GOT3 (cell line): ENCODE results near the gene DAPK2.
"Not testable (repeated sequence)": the region's sequence is repeated elsewhere in the genome, so short reads cannot be mapped to it uniquely, and the experiment has no call there.

Experiments used
- DNase-seq: peaks from one replicate; lab custom pipeline; 2025; ENCODE audit warnings: mixed read lengths; lab: John Stamatoyannopoulos, UW

The DAPK2 gene

GRCh38 chr15:63972801-63973200 lies 73.5 kb downstream of the DAPK2 start:
- DNase-seq: no peak

GRCh38 chr15:63971904-63972303 lies 74.4 kb downstream of the DAPK2 start:
- DNase-seq: no peak

GRCh38 chr15:63971427-63971805 lies 74.9 kb downstream of the DAPK2 start:
- DNase-seq: no peak

DNA sequence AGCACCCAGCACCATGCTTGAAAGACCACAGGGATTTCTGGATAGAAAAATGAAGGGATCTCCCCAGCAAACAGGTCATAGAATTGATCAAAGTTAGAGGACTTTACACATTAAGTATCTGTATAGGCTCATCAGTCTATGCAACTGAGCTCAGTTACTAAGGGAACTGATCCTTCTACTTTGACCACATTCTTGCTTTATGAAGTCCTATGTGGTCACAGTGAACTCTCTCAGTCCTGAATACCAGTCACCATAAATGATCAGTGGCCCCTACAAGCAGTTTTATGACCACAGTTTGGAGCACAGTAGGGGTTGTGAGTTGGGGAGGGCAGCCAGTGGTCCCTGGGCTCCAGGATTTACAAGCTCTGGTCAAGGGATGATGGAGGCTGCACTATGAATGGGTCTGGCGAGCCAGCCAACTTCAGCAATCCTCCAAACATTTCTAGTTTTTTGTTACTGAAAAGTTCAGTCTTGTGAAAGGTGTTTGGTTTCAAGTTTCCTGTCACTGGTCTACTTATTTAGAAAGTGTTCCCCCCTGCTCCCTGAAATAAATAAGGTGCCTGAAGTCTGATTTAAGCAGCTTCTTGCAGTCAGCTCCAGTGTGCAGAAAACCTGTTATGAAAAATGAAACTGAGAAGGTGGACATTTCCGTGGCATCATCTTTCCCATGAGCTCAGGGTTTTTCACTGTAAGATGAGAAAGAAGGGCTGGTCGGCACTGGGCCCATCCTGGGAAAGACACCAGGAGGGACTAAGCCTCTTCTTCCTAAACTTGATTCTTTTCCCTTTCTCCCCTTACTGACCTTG lies 75.5 kb downstream of the DAPK2 start:
- no peak for DNase-seq

DNA sequence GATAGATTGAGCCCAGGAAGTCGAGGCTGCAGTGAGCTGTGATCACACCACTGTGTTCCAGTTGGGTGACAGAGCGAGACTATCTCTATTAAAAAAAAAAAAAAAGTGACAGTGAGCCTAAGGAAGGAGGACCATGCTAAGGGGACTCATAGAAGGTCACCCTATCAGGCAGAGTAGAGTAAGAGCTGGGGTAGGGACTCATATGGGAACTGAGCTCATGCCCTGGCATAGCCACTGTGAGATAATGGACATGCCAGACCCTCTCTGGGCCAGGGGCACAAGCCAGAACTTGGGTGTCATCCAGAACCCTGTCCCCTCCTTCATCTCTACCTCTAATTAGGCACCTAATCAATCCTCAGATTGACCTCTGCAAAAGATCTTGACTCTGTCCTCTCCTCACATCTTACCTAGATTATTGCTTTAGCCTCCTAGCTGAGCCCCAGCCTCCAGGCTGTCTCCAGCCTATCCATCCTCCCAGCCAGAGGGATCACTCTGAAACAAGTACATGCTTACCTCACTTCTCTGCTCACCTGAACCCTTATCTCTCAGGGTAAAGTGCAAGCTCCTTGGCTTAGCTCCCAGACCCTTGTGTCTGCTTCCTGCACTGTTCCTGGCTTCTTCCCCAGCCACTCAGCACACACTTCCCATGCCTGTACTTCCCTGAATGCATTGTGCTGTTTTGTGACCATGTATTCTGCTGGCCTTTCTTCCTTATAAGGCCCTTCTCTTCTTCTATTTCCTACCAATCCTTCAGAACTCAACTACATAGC lies 76.4 kb downstream of the DAPK2 start:
- no peak for DNase-seq

DNA sequence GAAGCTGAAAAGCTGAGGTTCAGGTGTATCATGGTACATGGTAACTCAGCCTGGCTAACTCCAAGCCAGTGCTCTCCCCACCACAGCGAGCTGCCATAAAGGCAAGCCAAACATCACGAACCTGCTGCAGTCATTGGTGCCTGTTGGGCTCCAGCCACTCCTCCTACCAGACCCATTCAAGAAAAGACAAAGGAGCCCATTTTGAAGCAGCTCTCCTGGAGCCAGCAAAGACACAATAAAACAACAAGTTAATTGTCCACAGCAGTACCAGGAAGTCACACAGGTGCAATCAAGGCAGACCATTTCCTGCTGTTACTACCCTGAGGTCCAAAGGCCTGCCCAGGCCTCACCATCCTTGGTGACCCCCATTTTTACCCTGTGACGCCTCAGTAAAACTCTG lies 77.6 kb downstream of the DAPK2 start:
- no peak for DNase-seq

DNA sequence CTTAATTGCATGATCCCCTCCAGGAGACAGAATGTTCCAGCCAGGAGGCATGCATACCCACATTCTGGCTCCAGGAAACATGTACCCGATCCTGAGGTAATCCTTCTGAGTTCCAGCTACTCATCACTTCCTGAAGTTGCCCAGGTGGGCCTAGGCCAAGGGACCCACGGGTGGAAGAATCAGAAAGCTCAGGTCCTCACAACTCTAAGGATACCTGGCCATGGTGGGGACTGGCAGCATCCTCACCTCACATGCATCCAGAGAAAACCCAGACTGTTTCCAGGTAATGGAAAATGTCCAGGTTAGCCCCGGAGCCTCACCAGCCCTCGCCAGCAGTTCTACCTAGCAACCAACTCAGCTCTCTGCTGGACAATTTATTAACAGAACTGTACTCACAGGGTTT lies 78.2 kb downstream of the DAPK2 start:
- DNase-seq: no peak

DNA sequence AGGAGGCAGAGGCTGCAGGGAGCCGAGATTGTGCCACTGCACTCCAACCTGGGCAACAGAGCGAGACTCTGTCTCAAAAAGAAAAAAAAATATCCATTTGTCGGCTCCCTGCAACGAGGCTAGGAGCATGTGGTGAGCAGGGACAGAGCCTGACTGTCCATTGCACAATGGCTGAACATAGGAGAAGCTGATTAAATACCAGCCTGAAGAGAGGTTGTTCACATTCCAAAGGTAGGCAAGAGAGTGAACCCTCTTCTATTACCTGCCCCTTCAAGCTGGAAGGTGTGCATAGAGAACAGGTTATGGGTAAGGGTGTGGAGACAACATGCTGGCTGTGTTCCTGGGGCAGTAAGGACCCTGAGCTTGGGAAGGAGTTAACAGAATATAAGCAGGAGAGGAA lies 78.7 kb downstream of the DAPK2 start:
- no peak for DNase-seq

DNA sequence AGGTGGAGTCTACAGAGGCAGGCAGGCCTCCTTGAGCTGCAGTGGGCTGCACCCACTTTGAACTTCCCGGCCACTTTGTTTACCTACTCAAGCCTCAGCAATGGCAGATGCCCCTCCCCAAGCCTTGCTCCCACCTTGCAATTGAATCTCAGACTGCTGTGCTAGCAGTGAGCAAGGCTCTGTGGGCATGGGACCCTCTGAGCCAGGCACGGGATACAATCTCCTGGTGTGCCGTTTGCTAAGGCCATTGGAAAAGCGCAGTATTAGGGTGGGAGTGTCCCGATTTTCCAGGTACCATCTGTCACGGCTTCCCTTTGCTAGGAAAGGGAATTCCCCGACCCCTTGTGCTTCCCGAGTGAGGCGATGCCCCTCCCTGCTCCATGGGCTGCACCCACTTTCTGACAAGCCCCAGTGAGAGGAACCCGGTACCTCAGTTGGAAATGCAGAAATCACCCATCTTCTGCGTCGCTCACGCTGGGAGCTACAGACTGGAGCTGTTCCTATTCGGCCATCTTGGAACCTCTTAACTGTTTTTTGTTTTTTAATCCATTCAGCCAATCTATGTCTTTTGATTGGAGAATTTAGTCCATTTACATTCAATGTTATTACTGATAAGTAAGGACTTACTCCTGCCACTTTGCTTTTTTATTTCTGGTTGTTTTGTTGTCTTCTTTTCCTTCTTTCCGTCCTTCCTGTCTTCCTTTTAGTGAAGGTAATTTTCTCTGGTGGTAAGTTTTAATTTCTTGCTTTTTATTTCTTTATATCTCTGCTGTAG lies 83.2 kb downstream of the DAPK2 start:
- not testable (repeated sequence) for DNase-seq

GRCh38 chr15:63953524-63953923 lies 92.8 kb downstream of the DAPK2 start:
- DNase-seq: no peak

GRCh38 chr15:63950911-63951481 lies 95.3 kb downstream of the DAPK2 start:
- no peak for DNase-seq

- DNase-seq: no peak
These were observed 97.3 kb downstream of the DAPK2 start for GRCh38 chr15:63948971-63949370.

DNA sequence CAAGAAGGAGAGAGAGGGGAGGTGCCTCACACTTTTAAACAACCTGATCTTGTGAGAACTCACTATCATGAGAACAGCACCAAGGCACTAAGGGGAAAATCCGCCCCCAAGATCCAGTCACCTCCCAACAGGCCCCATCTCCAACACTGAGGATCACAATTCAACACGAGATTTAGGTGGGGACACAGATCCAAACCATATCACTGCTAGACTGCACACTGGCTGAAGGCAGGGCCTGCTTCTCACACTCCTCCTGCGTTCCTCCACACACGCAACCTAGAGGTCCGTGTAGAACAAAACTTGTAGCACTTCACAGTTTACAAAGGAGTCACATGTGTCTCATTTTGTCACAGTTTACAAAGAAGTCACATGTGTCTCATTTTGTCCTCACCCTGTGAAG lies 97.8 kb downstream of the DAPK2 start:
- DNase-seq: no peak

- no peak for DNase-seq
These were observed 99.1 kb downstream of the DAPK2 start for GRCh38 chr15:63947228-63947627.

DNA sequence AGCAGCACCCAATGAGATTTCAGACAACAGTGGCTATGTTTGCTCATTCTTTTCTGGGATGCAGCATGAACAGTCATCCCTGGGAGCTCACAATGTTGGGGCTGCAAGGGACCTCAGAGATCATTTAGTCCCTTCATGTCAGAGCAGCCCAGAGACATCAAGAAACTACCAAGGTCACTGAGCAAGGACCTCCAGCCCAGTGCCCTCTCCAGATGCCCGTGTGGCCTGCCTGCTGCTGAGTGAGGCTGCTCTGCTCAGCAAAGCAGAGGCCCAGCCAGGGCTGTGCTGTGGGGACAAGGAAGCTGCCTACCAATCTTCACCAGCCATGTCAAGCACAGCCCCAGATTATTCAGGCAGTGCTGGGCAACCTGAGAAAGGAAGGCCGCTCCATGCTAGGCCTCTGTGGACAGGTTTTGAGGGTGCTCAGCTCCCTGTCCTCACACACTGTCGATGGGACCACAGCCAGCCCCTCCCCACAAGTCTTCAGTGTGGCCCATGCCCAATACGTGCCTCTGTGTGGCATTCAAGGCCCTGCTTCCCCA lies 99.7 kb downstream of the DAPK2 start:
- DNase-seq: no peak

DNA sequence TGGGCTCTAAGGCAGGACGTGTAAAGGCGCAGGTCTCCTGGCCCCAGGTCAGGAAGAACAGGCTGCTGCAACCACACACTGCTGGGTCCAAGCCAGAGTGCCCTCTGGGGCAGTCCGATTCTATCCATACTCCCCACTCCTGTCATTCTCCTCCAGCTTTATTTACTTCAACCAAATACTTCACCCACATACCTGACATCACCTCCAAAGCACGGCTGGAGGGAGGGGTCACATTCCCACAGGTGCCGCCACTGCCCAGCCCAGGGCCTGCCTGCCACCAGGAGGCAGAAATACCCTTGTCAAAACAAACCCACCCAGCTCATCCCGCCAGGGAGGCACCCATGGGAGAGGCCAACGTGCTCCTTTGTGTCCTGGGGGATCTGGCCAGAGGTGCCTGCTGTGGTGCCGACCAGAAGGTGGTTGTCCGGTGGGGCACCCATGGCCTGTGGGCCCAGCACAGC lies 100.4 kb downstream of the DAPK2 start:
- DNase-seq: no peak

DNA sequence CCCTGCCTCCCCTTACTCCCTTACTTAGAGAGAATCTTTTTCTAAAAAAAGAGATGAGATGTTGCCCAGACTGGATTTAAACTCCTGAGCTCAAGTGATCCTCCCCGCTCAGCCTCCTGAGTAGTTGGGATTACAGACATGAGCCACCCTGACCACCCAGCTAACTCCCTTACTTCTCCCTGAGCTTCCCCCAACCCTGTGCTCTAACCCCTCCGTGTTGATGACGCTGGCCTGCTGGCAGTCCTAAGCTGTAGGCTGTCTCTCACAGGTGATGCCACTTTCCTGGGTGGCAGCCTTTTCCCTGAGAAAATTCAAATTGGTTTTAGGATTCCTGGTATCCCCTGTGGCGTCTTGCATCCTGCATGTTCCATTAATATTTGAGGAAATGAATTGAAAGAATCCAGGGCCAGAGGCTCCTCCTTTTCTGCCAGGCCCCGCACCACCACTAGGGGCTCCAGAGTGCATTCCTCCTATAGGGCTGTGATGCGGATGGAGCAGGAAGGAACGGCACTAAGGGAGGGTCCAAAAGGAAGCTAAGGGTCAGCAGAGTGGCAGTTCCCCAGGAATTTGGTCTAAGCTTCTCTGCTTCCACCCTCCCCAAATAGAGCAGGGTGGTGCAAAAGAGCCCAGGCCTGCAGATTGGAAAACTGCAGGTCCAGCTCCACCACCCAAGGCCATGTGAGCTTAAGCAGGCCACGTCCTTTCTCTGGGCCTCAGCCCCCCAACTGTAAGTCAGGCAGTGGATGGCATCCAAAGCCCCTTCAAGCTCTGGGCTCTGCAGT lies 101.1 kb downstream of the DAPK2 start:
- DNase-seq: no peak

DNA sequence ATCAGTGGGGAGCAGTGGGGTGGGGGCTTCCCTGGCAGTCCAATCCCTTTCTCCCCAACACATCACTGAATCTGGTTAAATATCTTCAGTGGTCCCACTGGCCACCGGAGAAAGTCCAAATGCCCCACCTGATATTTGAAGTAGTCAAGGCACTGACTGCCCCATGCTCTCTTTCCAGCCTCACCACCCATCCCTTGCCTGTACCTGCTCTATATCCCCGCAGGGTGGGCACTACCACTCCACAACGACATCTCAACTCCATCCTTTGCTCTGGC lies 101.7 kb downstream of the DAPK2 start:
- DNase-seq: no peak

DNA sequence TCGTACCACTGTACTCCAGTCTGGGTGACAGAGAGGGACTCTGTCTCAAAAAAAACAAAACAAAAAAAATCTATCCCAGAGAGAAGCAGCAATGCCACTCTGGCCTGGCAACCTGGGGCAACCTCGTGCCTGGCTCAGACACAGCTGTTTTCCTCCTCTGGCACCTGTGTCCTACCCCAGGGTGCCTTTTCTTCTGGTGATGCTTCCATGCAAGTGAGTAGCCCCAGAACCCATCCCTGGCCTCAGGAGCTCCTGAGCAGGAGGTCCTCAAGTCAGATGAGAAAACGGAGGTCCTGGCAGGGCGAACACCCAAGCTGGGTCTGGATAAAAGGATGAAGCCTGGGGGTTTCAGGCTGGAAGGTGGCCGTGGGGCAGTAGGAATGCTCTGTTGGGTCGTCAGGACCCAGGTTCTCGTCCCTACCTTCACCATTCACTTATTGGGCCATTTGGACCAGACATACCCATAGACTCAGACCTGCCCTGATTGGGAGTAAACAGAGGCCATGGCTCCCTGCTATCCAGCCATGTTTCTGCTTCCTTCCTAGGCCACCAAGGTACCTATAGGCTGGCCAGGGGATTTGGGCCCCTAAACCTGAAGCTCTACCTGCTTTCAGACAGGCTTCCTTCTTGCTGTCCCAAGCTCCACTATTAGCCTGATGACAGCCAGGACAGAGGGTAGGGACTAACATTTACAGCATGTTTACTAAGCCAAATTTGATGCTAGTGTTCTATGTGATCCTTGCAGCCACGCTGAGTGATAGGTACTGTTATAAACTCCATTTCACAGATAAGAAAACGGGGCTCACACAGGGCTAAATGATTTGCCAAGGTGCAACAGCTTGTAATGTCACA lies 102.2 kb downstream of the DAPK2 start:
- DNase-seq: no peak
